Activated CD8-positive, alpha-beta T cell treated with anti-CD3 and anti-CD28 coated beads for 36 hours (primary cell): ENCODE data around the gene HS3ST3A1. TPM values are rescaled to one million over a fixed set of nuclear protein-coding genes. Genes with fewer than 3 reads are reported as not detected.

Experiments
- ATAC-seq: fragments of 200-7000 bp; cut with Tn5 transposase; one replicate; pipeline ENCODE4 v1.10.0; 2021; ENCODE audit warnings: mild to moderate bottlenecking, moderate library complexity
- CTCF ChIA-PET: fragments of 350-600 bp; sonication (Branson Sonifier 250); formaldehyde crosslinking; loops from one replicate; lab custom pipeline; 2021; ENCODE audit warnings: antibody characterized with exemption; lab: Charles Lee
- POLR2A ChIA-PET: fragments of 350-600 bp; sonication (Branson Sonifier 250); formaldehyde crosslinking; loops from one replicate; lab custom pipeline; 2021; ENCODE audit warnings: antibody characterized with exemption; lab: Charles Lee
- DNase-seq: peaks from one replicate; pipeline ENCODE4 v3.0.0-alpha.2; 2020
- H3K27ac Mint-ChIP-seq: one replicate; pipeline ENCODE4 v1.8.0; 2021; ENCODE audit warnings: mild to moderate bottlenecking, mixed read lengths
- H3K27me3 Mint-ChIP-seq: one replicate; pipeline ENCODE4 v1.8.0; 2021; ENCODE audit warnings: mixed read lengths
- H3K36me3 Mint-ChIP-seq: one replicate; pipeline ENCODE4 v1.8.0; 2021; ENCODE audit warnings: low read depth, mixed read lengths
- H3K4me1 Mint-ChIP-seq: one replicate; pipeline ENCODE4 v1.8.0; 2021; ENCODE audit warnings: low read depth, mixed read lengths
- H3K4me3 Mint-ChIP-seq: one replicate; pipeline ENCODE4 v1.8.0; 2021; ENCODE audit warnings: mild to moderate bottlenecking, moderate library complexity, mixed read lengths
- H3K9me3 Mint-ChIP-seq: one replicate; pipeline ENCODE4 v1.8.0; 2021; ENCODE audit warnings: mixed read lengths
- CTCF ChIP-seq: fragments of 200-600 bp; IDR thresholded peaks from one replicate; pipeline ENCODE4 v1.8.0; 2022; ENCODE audit warnings: antibody characterized with exemption, mild to moderate bottlenecking
- intact Hi-C: fragments of 100-400 bp; cut with micrococcal nuclease; formaldehyde crosslinking; loops from one replicate; pipeline ENCODE4 v1.10.0; 2022
- total RNA-seq, 2 experiments: library from RNA; stranded (reverse); gene quantifications; one replicate each; pipeline ENCODE4 v1.2.3, GENCODE V29; 2021

Gene HS3ST3A1
- total RNA-seq, 2 experiments from 2014 or later: 0.11 TPM; not detected in 1

GRCh38 chr17:13495423-13495822, 106.3 kb downstream of the HS3ST3A1 start:
- DNase-seq: no peak
- CTCF ChIA-PET: no interaction called here
- ATAC-seq: no peak
- no peaks in the 10 kb centered on the region for H3K4me1 Mint-ChIP-seq
- no peak overlapping the region for H3K4me3 Mint-ChIP-seq
- H3K36me3 Mint-ChIP-seq: no peaks in the 10 kb centered on the region
- H3K27me3 Mint-ChIP-seq: no peaks in the 10 kb centered on the region
- TF ChIP-seq CTCF: no peak
- H3K27ac Mint-ChIP-seq: no peak overlapping the region
- POLR2A ChIA-PET: no interaction called here
- no peaks in the 10 kb centered on the region for H3K9me3 Mint-ChIP-seq
- intact Hi-C loops: no loop called here

- CTCF ChIA-PET: no interaction called here
- no peaks in the 10 kb centered on the region for H3K9me3 Mint-ChIP-seq
- TF ChIP-seq CTCF: no peak
- intact Hi-C loops: no loop called here
- POLR2A ChIA-PET: interaction anchor here (0.6 kb wide), 1 partner anchor 1382 kb away, joined by 3 read pairs; no protein-coding TSS in a partner anchor
- DNase-seq (no peak), ATAC-seq (no peak)
- no peak overlapping the region for H3K4me3 Mint-ChIP-seq
- H3K36me3 Mint-ChIP-seq: no peaks in the 10 kb centered on the region
- no peak overlapping the region for H3K27ac Mint-ChIP-seq
- H3K4me1 Mint-ChIP-seq: no peaks in the 10 kb centered on the region
- peaks cover 1% of the 10 kb centered on the region for H3K27me3 Mint-ChIP-seq
Measured at GRCh38 chr17:13492737-13493122, 109.0 kb downstream of the HS3ST3A1 start.

GRCh38 chr17:13491916-13492736, 109.6 kb downstream of the HS3ST3A1 start:
- no peak overlapping the region for H3K27ac Mint-ChIP-seq
- H3K9me3 Mint-ChIP-seq: no peaks in the 10 kb centered on the region
- TF ChIP-seq CTCF: no peak
- CTCF ChIA-PET: no interaction called here
- H3K4me3 Mint-ChIP-seq: no peak overlapping the region
- DNase-seq: no peak
- no peaks in the 10 kb centered on the region for H3K36me3 Mint-ChIP-seq
- H3K4me1 Mint-ChIP-seq: no peaks in the 10 kb centered on the region
- H3K27me3 Mint-ChIP-seq: peaks cover 1% of the 10 kb centered on the region
- POLR2A ChIA-PET: no interaction called here
- intact Hi-C loops: no loop called here
- ATAC-seq: no peak

- DNase-seq (no peak), ATAC-seq (no peak)
- Mint-ChIP-seq H3K4me3 (no peak overlapping the region), H3K27me3 (peaks cover 1% of the 10 kb centered on the region), H3K36me3 (no peaks in the 10 kb centered on the region), H3K4me1 (no peaks in the 10 kb centered on the region), H3K9me3 (no peaks in the 10 kb centered on the region), H3K27ac (no peak overlapping the region)
- ChIA-PET CTCF (no interaction called here), POLR2A (no interaction called here)
- intact Hi-C loops: no loop called here
- no peak for TF ChIP-seq CTCF
Measured at GRCh38 chr17:13491491-13491890, 110.2 kb downstream of the HS3ST3A1 start.

- CTCF ChIA-PET: no interaction called here
- no peak for DNase-seq
- no peak for ATAC-seq
- intact Hi-C loops: no loop called here
- POLR2A ChIA-PET: interaction anchor here (0.6 kb wide), 1 partner anchor 763 kb away, joined by 3 read pairs; no protein-coding TSS in a partner anchor
- Mint-ChIP-seq H3K4me3 (no peak overlapping the region), H3K9me3 (no peaks in the 10 kb centered on the region), H3K4me1 (no peaks in the 10 kb centered on the region), H3K27me3 (peaks cover 1% of the 10 kb centered on the region), H3K36me3 (no peaks in the 10 kb centered on the region), H3K27ac (no peak overlapping the region)
- TF ChIP-seq CTCF: no peak
Measured at GRCh38 chr17:13490906-13491482, 110.7 kb downstream of the HS3ST3A1 start.
